GM19324 (cell line): Measurements from ENCODE around the gene GLRX5.

Source experiments
- ATAC-seq: cut with Tn5 transposase; IDR thresholded peaks from one replicate; pipeline ENCODE4 v1.9.1; 2021; ENCODE audit warnings: mild to moderate bottlenecking, moderate library complexity; ENCODE audit not compliant: unreplicated experiment, low FRiP score

Gene GLRX5

GRCh38 chr14:95531969-95532368 lies 2.9 kb upstream of the GLRX5 start:
- no peak for ATAC-seq

GRCh38 chr14:95533391-95533821 lies 1.4 kb upstream of the GLRX5 start:
- no peak for ATAC-seq

GRCh38 chr14:95533822-95534221 lies 1.0 kb upstream of the GLRX5 start:
- no peak for ATAC-seq

GRCh38 chr14:95535226-95536021 lies 574 bp downstream of the GLRX5 start:
- ATAC-seq: peak; percentile 11

GRCh38 chr14:95536036-95536593 lies 1.3 kb downstream of the GLRX5 start:
- no peak for ATAC-seq

GRCh38 chr14:95536671-95537070 lies 1.8 kb downstream of the GLRX5 start:
- ATAC-seq: no peak

- no peak for ATAC-seq
These were observed 2.6 kb downstream of the GLRX5 start for GRCh38 chr14:95537298-95538089.

GRCh38 chr14:95538801-95539509 lies 4.1 kb downstream of the GLRX5 start:
- ATAC-seq: no peak

GRCh38 chr14:95540236-95540855 lies 5.5 kb downstream of the GLRX5 start:
- ATAC-seq: no peak

- ATAC-seq: no peak
These were observed 6.5 kb downstream of the GLRX5 start for GRCh38 chr14:95541346-95541745.

- ATAC-seq: no peak
These were observed 7.4 kb downstream of the GLRX5 start for GRCh38 chr14:95541932-95542930.

GRCh38 chr14:95543021-95543420 lies 8.2 kb downstream of the GLRX5 start:
- no peak for ATAC-seq

- ATAC-seq: no peak
These were observed 9.7 kb downstream of the GLRX5 start for GRCh38 chr14:95544588-95544987.

- no peak for ATAC-seq
These were observed 10.8 kb downstream of the GLRX5 start for GRCh38 chr14:95545515-95546168.

GRCh38 chr14:95547272-95547625 lies 12.4 kb downstream of the GLRX5 start:
- ATAC-seq: no peak

GRCh38 chr14:95547626-95548327 lies 12.9 kb downstream of the GLRX5 start:
- ATAC-seq: no peak

GRCh38 chr14:95548328-95548929 lies 13.6 kb downstream of the GLRX5 start:
- no peak for ATAC-seq
